ENCODE results near the gene OPTC.

The OPTC gene

GRCh38 chr1:203492082-203492747, 1.7 kb upstream of the OPTC start:
- no peaks in the 10 kb centered on the region for H3K36me3 Mint-ChIP-seq
- peaks cover 11% of the 10 kb centered on the region for H3K4me1 Mint-ChIP-seq (ENCODE audit: low read depth)
- no peak overlapping the region for H3K27ac Mint-ChIP-seq
- H3K4me3 Mint-ChIP-seq = no peak overlapping the region
- H3K27me3 Mint-ChIP-seq = no peaks in the 10 kb centered on the region
- no peaks in the 10 kb centered on the region for H3K9me3 Mint-ChIP-seq (ENCODE audit: low read depth)

GRCh38 chr1:203492748-203493130, 1.2 kb upstream of the OPTC start:
- Mint-ChIP-seq H3K4me1 (ENCODE audit: low read depth) (peaks cover 10% of the 10 kb centered on the region), H3K9me3 (ENCODE audit: low read depth) (no peaks in the 10 kb centered on the region), H3K36me3 (no peaks in the 10 kb centered on the region), H3K27ac (no peak overlapping the region), H3K4me3 (no peak overlapping the region), H3K27me3 (no peaks in the 10 kb centered on the region)

GRCh38 chr1:203495845-203496244, 1.9 kb downstream of the OPTC start:
- no peak overlapping the region for H3K4me3 Mint-ChIP-seq
- no peaks in the 10 kb centered on the region for H3K27me3 Mint-ChIP-seq
- H3K4me1 Mint-ChIP-seq (ENCODE audit: low read depth) = peaks cover 3% of the 10 kb centered on the region
- no peaks in the 10 kb centered on the region for H3K9me3 Mint-ChIP-seq (ENCODE audit: low read depth)
- no peaks in the 10 kb centered on the region for H3K36me3 Mint-ChIP-seq
- no peak overlapping the region for H3K27ac Mint-ChIP-seq

- no peak overlapping the region for H3K27ac Mint-ChIP-seq
Measured at GRCh38 chr1:203497269-203497777, 3.4 kb downstream of the OPTC start.

GRCh38 chr1:203499643-203500278, 5.8 kb downstream of the OPTC start:
- Mint-ChIP-seq H3K36me3 (no peaks in the 10 kb centered on the region), H3K9me3 (ENCODE audit: low read depth) (no peaks in the 10 kb centered on the region), H3K27ac (no peak overlapping the region), H3K4me1 (ENCODE audit: low read depth) (peaks cover 5% of the 10 kb centered on the region), H3K27me3 (no peaks in the 10 kb centered on the region), H3K4me3 (no peak overlapping the region)

More at GRCh38 chr1:203497269-203497777, 3.4 kb downstream of the OPTC start:
- Mint-ChIP-seq H3K9me3 (ENCODE audit: low read depth) (no peaks in the 10 kb centered on the region), H3K4me1 (ENCODE audit: low read depth) (peaks cover 4% of the 10 kb centered on the region), H3K27me3 (no peaks in the 10 kb centered on the region), H3K36me3 (no peaks in the 10 kb centered on the region), H3K4me3 (no peak overlapping the region)

GRCh38 chr1:203500279-203500678, 6.3 kb downstream of the OPTC start:
- Mint-ChIP-seq H3K4me3 (no peak overlapping the region), H3K9me3 (ENCODE audit: low read depth) (no peaks in the 10 kb centered on the region), H3K27me3 (no peaks in the 10 kb centered on the region), H3K4me1 (ENCODE audit: low read depth) (peaks cover 5% of the 10 kb centered on the region), H3K36me3 (no peaks in the 10 kb centered on the region), H3K27ac (no peak overlapping the region)

GRCh38 chr1:203503836-203504235, 9.9 kb downstream of the OPTC start:
- no peaks in the 10 kb centered on the region for H3K9me3 Mint-ChIP-seq (ENCODE audit: low read depth)
- H3K36me3 Mint-ChIP-seq = no peaks in the 10 kb centered on the region
- H3K4me3 Mint-ChIP-seq = no peak overlapping the region
- H3K4me1 Mint-ChIP-seq (ENCODE audit: low read depth) = peaks cover 5% of the 10 kb centered on the region
- H3K27me3 Mint-ChIP-seq = no peaks in the 10 kb centered on the region
- no peak overlapping the region for H3K27ac Mint-ChIP-seq

GRCh38 chr1:203504400-203505250, 10.7 kb downstream of the OPTC start:
- Mint-ChIP-seq H3K27me3 (no peaks in the 10 kb centered on the region), H3K4me1 (ENCODE audit: low read depth) (peaks cover 5% of the 10 kb centered on the region), H3K4me3 (no peak overlapping the region), H3K9me3 (ENCODE audit: low read depth) (no peaks in the 10 kb centered on the region), H3K27ac (no peak overlapping the region), H3K36me3 (no peaks in the 10 kb centered on the region)

GRCh38 chr1:203505526-203506204, 11.7 kb downstream of the OPTC start:
- H3K9me3 Mint-ChIP-seq (ENCODE audit: low read depth) = no peaks in the 10 kb centered on the region
- no peak overlapping the region for H3K27ac Mint-ChIP-seq
- no peak overlapping the region for H3K4me3 Mint-ChIP-seq
- H3K27me3 Mint-ChIP-seq = no peaks in the 10 kb centered on the region
- peaks cover 4% of the 10 kb centered on the region for H3K4me1 Mint-ChIP-seq (ENCODE audit: low read depth)
- no peaks in the 10 kb centered on the region for H3K36me3 Mint-ChIP-seq

GRCh38 chr1:203506858-203507626, 13.1 kb downstream of the OPTC start:
- peaks cover 3% of the 10 kb centered on the region for H3K4me1 Mint-ChIP-seq (ENCODE audit: low read depth)
- H3K27me3 Mint-ChIP-seq = no peaks in the 10 kb centered on the region
- H3K9me3 Mint-ChIP-seq (ENCODE audit: low read depth) = no peaks in the 10 kb centered on the region
- H3K4me3 Mint-ChIP-seq = no peak overlapping the region
- H3K27ac Mint-ChIP-seq = no peak overlapping the region
- no peaks in the 10 kb centered on the region for H3K36me3 Mint-ChIP-seq

- Mint-ChIP-seq H3K4me3 (no peak overlapping the region), H3K27ac (no peak overlapping the region), H3K27me3 (no peaks in the 10 kb centered on the region), H3K4me1 (ENCODE audit: low read depth) (peaks cover 9% of the 10 kb centered on the region), H3K36me3 (no peaks in the 10 kb centered on the region), H3K9me3 (ENCODE audit: low read depth) (no peaks in the 10 kb centered on the region)
Measured at GRCh38 chr1:203507759-203508158, 13.8 kb downstream of the OPTC start.

GRCh38 chr1:203508463-203509073, 14.6 kb downstream of the OPTC start:
- Mint-ChIP-seq H3K27me3 (no peaks in the 10 kb centered on the region), H3K4me1 (ENCODE audit: low read depth) (peaks cover 17% of the 10 kb centered on the region), H3K27ac (no peak overlapping the region), H3K36me3 (no peaks in the 10 kb centered on the region), H3K9me3 (ENCODE audit: low read depth) (no peaks in the 10 kb centered on the region), H3K4me3 (no peak overlapping the region)

- H3K36me3 Mint-ChIP-seq = no peaks in the 10 kb centered on the region
- no peak overlapping the region for H3K27ac Mint-ChIP-seq
- H3K4me3 Mint-ChIP-seq = no peak overlapping the region
- no peaks in the 10 kb centered on the region for H3K9me3 Mint-ChIP-seq (ENCODE audit: low read depth)
- H3K4me1 Mint-ChIP-seq (ENCODE audit: low read depth) = peaks cover 23% of the 10 kb centered on the region
- H3K27me3 Mint-ChIP-seq = no peaks in the 10 kb centered on the region
Measured at GRCh38 chr1:203509135-203509534, 15.2 kb downstream of the OPTC start.

GRCh38 chr1:203511513-203511912, 17.6 kb downstream of the OPTC start:
- Mint-ChIP-seq H3K9me3 (ENCODE audit: low read depth) (no peaks in the 10 kb centered on the region), H3K27me3 (no peaks in the 10 kb centered on the region), H3K36me3 (no peaks in the 10 kb centered on the region), H3K27ac (no peak overlapping the region), H3K4me1 (ENCODE audit: low read depth) (peaks cover 26% of the 10 kb centered on the region), H3K4me3 (no peak overlapping the region)

All from activated naive CD8-positive, alpha-beta T cell (primary cell).